Measurements from ENCODE around the gene SBK2.
A peak's percentile ranks its signal among the peaks of the same experiment; 100 is the strongest.

Gene SBK2

GRCh38 chr19:55519451-55520311, 17.3 kb downstream of the SBK2 start:
- no peak for DNase-seq (ENCODE audit: low read depth)
- H3K4me3 ChIP-seq (ENCODE audit: low read depth, low read length), result no peak overlapping the region
- TF ChIP-seq MYC (IDR thresholded peaks at IDR 0.05; ENCODE audit: low read depth, low read length) (no peak), CTCF (IDR thresholded peaks at IDR 0.05; ENCODE audit: low read depth, low read length) (no peak), POLR2A (IDR thresholded peaks at IDR 0.05; ENCODE audit: extremely low read depth, insufficient read length) (no peak)
- TF ChIP-seq, protein P1, sequence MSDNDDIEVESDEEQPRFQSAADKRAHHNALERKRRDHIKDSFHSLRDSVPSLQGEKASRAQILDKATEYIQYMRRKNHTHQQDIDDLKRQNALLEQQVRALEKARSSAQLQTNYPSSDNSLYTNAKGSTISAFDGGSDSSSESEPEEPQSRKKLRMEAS (IDR thresholded peaks at IDR 0.05; ENCODE audit: low read depth, low read length), result no peak

GRCh38 chr19:55516878-55517620, 19.9 kb downstream of the SBK2 start:
- H3K4me3 ChIP-seq (ENCODE audit: low read depth, low read length), result no peak overlapping the region
- peak; percentile 83 for DNase-seq (ENCODE audit: low read depth)
- no peak for TF ChIP-seq POLR2A (IDR thresholded peaks at IDR 0.05; ENCODE audit: extremely low read depth, insufficient read length)
- TF ChIP-seq, protein P1 (IDR thresholded peaks at IDR 0.05; ENCODE audit: low read depth, low read length), result peak; percentile 50
- peak; percentile 49 for TF ChIP-seq CTCF (IDR thresholded peaks at IDR 0.05; ENCODE audit: low read depth, low read length)

GRCh38 chr19:55508120-55508519, 28.8 kb downstream of the SBK2 start:
- H3K4me3 ChIP-seq (ENCODE audit: low read depth, low read length), result no peak overlapping the region
- TF ChIP-seq, protein P1 (IDR thresholded peaks at IDR 0.05; ENCODE audit: low read depth, low read length), result no peak
- no peak for TF ChIP-seq MYC (IDR thresholded peaks at IDR 0.05; ENCODE audit: low read depth, low read length)
- no peak for TF ChIP-seq POLR2A (IDR thresholded peaks at IDR 0.05; ENCODE audit: extremely low read depth, insufficient read length)
- TF ChIP-seq CTCF (IDR thresholded peaks at IDR 0.05; ENCODE audit: low read depth, low read length), result no peak
- DNase-seq (ENCODE audit: low read depth), result no peak

GRCh38 chr19:55504981-55505380, 32.0 kb downstream of the SBK2 start:
- H3K4me3 ChIP-seq (ENCODE audit: low read depth, low read length), result no peak overlapping the region
- no peak for DNase-seq (ENCODE audit: low read depth)
- TF ChIP-seq, protein P1 (IDR thresholded peaks at IDR 0.05; ENCODE audit: low read depth, low read length), result no peak
- TF ChIP-seq POLR2A (IDR thresholded peaks at IDR 0.05; ENCODE audit: extremely low read depth, insufficient read length) (no peak), MYC (IDR thresholded peaks at IDR 0.05; ENCODE audit: low read depth, low read length) (no peak), CTCF (IDR thresholded peaks at IDR 0.05; ENCODE audit: low read depth, low read length) (no peak)

DNA sequence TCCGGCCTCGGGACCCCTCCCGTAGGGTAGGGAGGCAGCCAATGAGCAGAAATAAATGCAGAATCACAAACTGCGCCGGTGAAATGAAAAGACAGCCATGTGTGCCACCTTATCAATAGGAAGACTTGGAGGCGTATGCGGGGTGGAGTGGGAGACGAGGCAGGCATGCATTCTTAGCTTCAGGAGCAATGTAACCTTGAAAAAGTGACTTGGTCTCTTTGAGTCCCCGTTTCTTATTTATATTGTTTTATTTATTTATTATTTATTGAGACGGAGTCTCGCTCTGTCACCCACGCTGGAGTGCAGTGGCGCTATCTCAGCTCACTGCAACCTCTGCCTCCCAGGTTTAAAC, 32.7 kb downstream of the SBK2 start:
- H3K4me3 ChIP-seq (ENCODE audit: low read depth, low read length), result no peak overlapping the region
- TF ChIP-seq, protein P1 (IDR thresholded peaks at IDR 0.05; ENCODE audit: low read depth, low read length), result no peak
- TF ChIP-seq MYC (IDR thresholded peaks at IDR 0.05; ENCODE audit: low read depth, low read length) (no peak), POLR2A (IDR thresholded peaks at IDR 0.05; ENCODE audit: extremely low read depth, insufficient read length) (no peak), CTCF (IDR thresholded peaks at IDR 0.05; ENCODE audit: low read depth, low read length) (no peak)
- no peak for DNase-seq (ENCODE audit: low read depth)

Data from NB4 (cell line).